HEK293 (cell line): ENCODE data around the gene CDCA4.

Experiments used
- CTCF ChIA-PET: fragments of 350-600 bp; formaldehyde crosslinking; extraction: SDS; loops from one replicate; lab custom pipeline; 2021; ENCODE audit warnings: antibody characterized with exemption; lab: Yijun Ruan, JAX
- POLR2A ChIA-PET: fragments of 300-600 bp; formaldehyde crosslinking; extraction: SDS; loops from one replicate; lab custom pipeline; 2020; ENCODE audit warnings: antibody characterized with exemption, inconsistent platforms; lab: Yijun Ruan, JAX
- H3K27ac ChIP-seq: fragments of 200-500 bp; sonication (Bioruptor generic); 2 replicates; pipeline ENCODE4 v1.5.1; 2014; ENCODE audit warnings: low read depth, low read length, control low read depth, inconsistent platforms; ENCODE audit errors: extremely low read depth
- H3K36me3 ChIP-seq, 2 experiments: fragments of 200-500 bp in 1 of 2; sonication (Bioruptor generic) in 1 of 2; 1 replicate in 1 of 2; 2 replicates in 1 of 2; pipeline ENCODE4 v1.5.1; 2014 to 2017; ENCODE audit warnings: inconsistent platforms in 2 of 2, low read length in 2 of 2; ENCODE audit not compliant: control insufficient read depth in 2 of 2, insufficient read depth in 1 of 2
- H3K4me1 ChIP-seq: fragments of 200-500 bp; sonication (Bioruptor generic); 2 replicates; pipeline ENCODE4 v1.5.1; 2014; ENCODE audit warnings: mild to moderate bottlenecking, low read length, inconsistent platforms; ENCODE audit not compliant: control insufficient read depth, insufficient read depth
- H3K4me3 ChIP-seq: 2 replicates; pipeline ENCODE4 v1.5.1; 2011; ENCODE audit warnings: low read depth, mild to moderate bottlenecking, control low read depth, low read length, moderate library complexity
- H3K9me3 ChIP-seq: fragments of 200-500 bp; sonication (Bioruptor generic); 2 replicates; pipeline ENCODE4 v1.5.1; 2014; ENCODE audit warnings: low read depth, low read length, inconsistent platforms; ENCODE audit not compliant: control insufficient read depth, insufficient read depth
- EGR2 ChIP-seq: fragments of 450-650 bp; formaldehyde crosslinking; IDR thresholded peaks from 2 replicates; pipeline ENCODE4 v1.5.1; 2016; ENCODE audit warnings: low read depth, missing biosample characterization, missing genetic modification characterization
- GLI2 ChIP-seq: fragments of 450-650 bp; formaldehyde crosslinking; IDR thresholded peaks from 2 replicates; pipeline ENCODE4; 2017; ENCODE audit warnings: missing biosample characterization, missing genetic modification characterization, low read depth, borderline replicate concordance
- GLIS2 ChIP-seq: fragments of 450-650 bp; formaldehyde crosslinking; IDR thresholded peaks from 2 replicates; pipeline ENCODE4 v1.5.1; 2016; ENCODE audit warnings: missing biosample characterization, missing genetic modification characterization
- KLF1 ChIP-seq: fragments of 450-650 bp; formaldehyde crosslinking; IDR thresholded peaks from 2 replicates; pipeline ENCODE4 v1.5.1; 2016; ENCODE audit warnings: missing biosample characterization, missing genetic modification characterization
- OVOL3 ChIP-seq: fragments of 450-650 bp; formaldehyde crosslinking; IDR thresholded peaks from 2 replicates; pipeline ENCODE4 v1.5.1; 2016; ENCODE audit warnings: missing biosample characterization, missing genetic modification characterization
- PRDM1 ChIP-seq: fragments of 450-650 bp; formaldehyde crosslinking; IDR thresholded peaks from 2 replicates; pipeline ENCODE4; 2016; ENCODE audit warnings: missing biosample characterization, missing genetic modification characterization
- ZEB2 ChIP-seq: fragments of 450-650 bp; formaldehyde crosslinking; IDR thresholded peaks from 2 replicates; pipeline ENCODE4 v1.5.1; 2016; ENCODE audit warnings: missing biosample characterization, missing genetic modification characterization
- ZFHX2 ChIP-seq: fragments of 450-650 bp; formaldehyde crosslinking; conservative IDR thresholded peaks from 2 replicates; pipeline ENCODE4 v1.5.1; 2016; ENCODE audit warnings: missing biosample characterization, missing genetic modification characterization
- ZFP41 ChIP-seq: fragments of 450-650 bp; formaldehyde crosslinking; IDR thresholded peaks from 2 replicates; pipeline ENCODE4 v1.5.1; 2016; ENCODE audit warnings: missing biosample characterization, missing genetic modification characterization, borderline replicate concordance
- ZFP69B ChIP-seq: fragments of 450-650 bp; formaldehyde crosslinking; IDR thresholded peaks from 2 replicates; pipeline ENCODE4 v1.5.1; 2016; ENCODE audit warnings: missing biosample characterization, missing genetic modification characterization
- ZNF169 ChIP-seq: fragments of 450-650 bp; formaldehyde crosslinking; IDR thresholded peaks from 2 replicates; pipeline ENCODE4 v1.5.1; 2016; ENCODE audit warnings: missing biosample characterization, missing genetic modification characterization
- ZNF335 ChIP-seq: fragments of 450-650 bp; formaldehyde crosslinking; conservative IDR thresholded peaks from 2 replicates; pipeline ENCODE4 v1.5.1; 2016; ENCODE audit warnings: missing biosample characterization, missing genetic modification characterization
- ZNF341 ChIP-seq: fragments of 450-650 bp; formaldehyde crosslinking; IDR thresholded peaks from 2 replicates; pipeline ENCODE4; 2016; ENCODE audit warnings: low read depth, missing biosample characterization, missing genetic modification characterization
- ZNF549 ChIP-seq: fragments of 450-650 bp; IDR thresholded peaks from 2 replicates; pipeline ENCODE4 v1.5.1; 2018; ENCODE audit warnings: missing biosample characterization, missing genetic modification characterization, mild to moderate bottlenecking, inconsistent platforms, moderate library complexity
- ZNF629 ChIP-seq: fragments of 450-650 bp; formaldehyde crosslinking; IDR thresholded peaks from 2 replicates; pipeline ENCODE4 v1.5.1; 2017; ENCODE audit warnings: missing biosample characterization, missing genetic modification characterization
- ZNF660 ChIP-seq: fragments of 450-650 bp; IDR thresholded peaks from 2 replicates; pipeline ENCODE4 v1.5.1; 2018; ENCODE audit warnings: missing biosample characterization, mild to moderate bottlenecking, missing genetic modification characterization
- ZNF785 ChIP-seq: fragments of 450-650 bp; formaldehyde crosslinking; IDR thresholded peaks from 2 replicates; pipeline ENCODE4 v1.5.1; 2016; ENCODE audit warnings: missing biosample characterization, missing genetic modification characterization
- TF ChIP-seq, protein P1 (sequence below): fragments of 450-650 bp; formaldehyde crosslinking; IDR thresholded peaks from 2 replicates; pipeline ENCODE4 v1.5.1; 2016; ENCODE audit warnings: missing biosample characterization, missing genetic modification characterization
- TF ChIP-seq, protein P2 (sequence below): fragments of 450-650 bp; IDR thresholded peaks from 2 replicates; pipeline ENCODE4 v1.5.1; 2018; ENCODE audit warnings: missing biosample characterization, missing genetic modification characterization
- TF ChIP-seq, protein P3 (sequence below): fragments of 450-650 bp; formaldehyde crosslinking; conservative IDR thresholded peaks from 2 replicates; pipeline ENCODE4 v1.5.1; 2016; ENCODE audit warnings: low read depth, missing biosample characterization, missing genetic modification characterization
- TF ChIP-seq, protein P4 (sequence below): fragments of 450-650 bp; formaldehyde crosslinking; IDR thresholded peaks from 2 replicates; pipeline ENCODE4 v1.5.1; 2016; ENCODE audit warnings: missing biosample characterization, missing genetic modification characterization, borderline replicate concordance
- TF ChIP-seq, protein P5 (sequence below): fragments of 450-650 bp; formaldehyde crosslinking; IDR thresholded peaks from 2 replicates; pipeline ENCODE4 v1.5.1; 2016; ENCODE audit warnings: missing biosample characterization, missing genetic modification characterization

Gene CDCA4

DNA sequence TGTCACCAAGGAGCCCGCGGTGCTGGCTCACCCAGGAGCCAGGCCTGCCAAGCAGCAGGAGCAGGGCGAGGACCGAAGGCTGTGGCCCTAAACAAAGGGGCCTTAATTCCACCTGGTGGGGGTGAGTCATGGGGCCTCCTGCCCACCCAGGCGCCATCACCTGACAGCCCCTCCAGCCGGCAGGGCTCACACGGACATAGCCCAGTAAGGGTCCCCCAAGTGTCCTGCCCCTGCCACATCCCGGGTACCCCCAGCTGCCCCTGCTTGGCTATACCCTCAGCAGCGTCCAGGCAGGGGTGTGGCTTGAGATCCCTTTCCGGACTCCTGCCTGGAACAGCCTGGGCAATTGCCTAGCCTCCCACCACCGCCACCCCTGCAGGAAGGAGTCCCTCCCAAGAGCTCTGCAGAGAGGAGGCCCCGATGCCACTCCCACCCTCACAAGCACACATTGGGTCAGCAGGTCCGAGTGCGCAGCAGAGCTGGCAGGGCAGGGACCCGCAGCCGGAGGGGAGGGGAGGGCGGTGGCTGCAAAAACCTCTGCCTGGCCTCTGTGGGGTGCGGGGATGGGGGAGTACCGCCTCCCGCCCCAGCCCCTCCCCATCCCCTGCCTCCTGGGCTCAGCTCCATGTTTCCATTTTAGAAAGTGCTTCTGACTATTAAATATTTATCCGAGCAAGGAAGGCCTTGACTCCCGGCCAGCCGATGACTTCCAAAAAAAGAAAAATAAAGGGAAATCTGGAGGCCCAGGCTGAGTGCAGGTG is 47.3 kb downstream of the CDCA4 start:
- Histone ChIP-seq H3K36me3 (no peaks in the 10 kb centered on the region), H3K9me3 (no peaks in the 10 kb centered on the region), H3K4me1 (peaks cover 11% of the 10 kb centered on the region), H3K27ac (no peak overlapping the region), H3K4me3 (no peak overlapping the region)
- CTCF ChIA-PET, result interaction anchor here (0.6 to 5.9 kb wide), 6 partner anchors 62 to 203 kb away, joined by 3 to 109 read pairs (median 6); no protein-coding TSS in a partner anchor
- POLR2A ChIA-PET, result interaction anchor here (0.8 to 3.4 kb wide), 6 partner anchors 12 to 62 kb away, joined by 3 to 16 read pairs (median 4); partner anchors contain the start of genes CDCA4 and CLBA1
- TF ChIP-seq ZNF341 (peak; percentile 89), ZFP69B (tag by site-specific recombination) (0 out of 2 replicates have a peak, but pooled peaks have one; percentile 17), PRDM1 (tag by site-specific recombination) (no peak), ZNF549 (tag by site-specific recombination) (no peak), KLF1 (tag by site-specific recombination) (peak; percentile 91), ZFHX2 (tag by site-specific recombination) (peak; percentile 66), ZNF629 (peak; percentile 39; the same call in 1 of the 2 replicates), ZEB2 (tag by site-specific recombination) (0 out of 2 replicates have a peak, but pooled peaks have one; percentile 42), ZNF335 (tag by site-specific recombination) (peak; percentile 45; the same call in 1 of the 2 replicates), GLI2 (tag by site-specific recombination) (no peak), ZNF169 (tag by site-specific recombination) (no peak), EGR2 (tag by site-specific recombination) (peak; percentile 32; the same call in 1 of the 2 replicates), GLIS2 (tag by site-specific recombination) (peak; percentile 59; the same call in 1 of the 2 replicates), OVOL3 (tag by site-specific recombination) (no peak), ZNF660 (tag by site-specific recombination) (no peak), ZFP41 (tag by site-specific recombination) (no peak), ZNF785 (no peak)
- TF ChIP-seq, protein P1, sequence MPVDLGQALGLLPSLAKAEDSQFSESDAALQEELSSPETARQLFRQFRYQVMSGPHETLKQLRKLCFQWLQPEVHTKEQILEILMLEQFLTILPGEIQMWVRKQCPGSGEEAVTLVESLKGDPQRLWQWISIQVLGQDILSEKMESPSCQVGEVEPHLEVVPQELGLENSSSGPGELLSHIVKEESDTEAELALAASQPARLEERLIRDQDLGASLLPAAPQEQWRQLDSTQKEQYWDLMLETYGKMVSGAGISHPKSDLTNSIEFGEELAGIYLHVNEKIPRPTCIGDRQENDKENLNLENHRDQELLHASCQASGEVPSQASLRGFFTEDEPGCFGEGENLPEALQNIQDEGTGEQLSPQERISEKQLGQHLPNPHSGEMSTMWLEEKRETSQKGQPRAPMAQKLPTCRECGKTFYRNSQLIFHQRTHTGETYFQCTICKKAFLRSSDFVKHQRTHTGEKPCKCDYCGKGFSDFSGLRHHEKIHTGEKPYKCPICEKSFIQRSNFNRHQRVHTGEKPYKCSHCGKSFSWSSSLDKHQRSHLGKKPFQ (tag by site-specific recombination), result no peak
- TF ChIP-seq, protein P2, sequence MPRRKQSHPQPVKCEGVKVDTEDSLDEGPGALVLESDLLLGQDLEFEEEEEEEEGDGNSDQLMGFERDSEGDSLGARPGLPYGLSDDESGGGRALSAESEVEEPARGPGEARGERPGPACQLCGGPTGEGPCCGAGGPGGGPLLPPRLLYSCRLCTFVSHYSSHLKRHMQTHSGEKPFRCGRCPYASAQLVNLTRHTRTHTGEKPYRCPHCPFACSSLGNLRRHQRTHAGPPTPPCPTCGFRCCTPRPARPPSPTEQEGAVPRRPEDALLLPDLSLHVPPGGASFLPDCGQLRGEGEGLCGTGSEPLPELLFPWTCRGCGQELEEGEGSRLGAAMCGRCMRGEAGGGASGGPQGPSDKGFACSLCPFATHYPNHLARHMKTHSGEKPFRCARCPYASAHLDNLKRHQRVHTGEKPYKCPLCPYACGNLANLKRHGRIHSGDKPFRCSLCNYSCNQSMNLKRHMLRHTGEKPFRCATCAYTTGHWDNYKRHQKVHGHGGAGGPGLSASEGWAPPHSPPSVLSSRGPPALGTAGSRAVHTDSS (tag by site-specific recombination), result no peak
- TF ChIP-seq, protein P3, sequence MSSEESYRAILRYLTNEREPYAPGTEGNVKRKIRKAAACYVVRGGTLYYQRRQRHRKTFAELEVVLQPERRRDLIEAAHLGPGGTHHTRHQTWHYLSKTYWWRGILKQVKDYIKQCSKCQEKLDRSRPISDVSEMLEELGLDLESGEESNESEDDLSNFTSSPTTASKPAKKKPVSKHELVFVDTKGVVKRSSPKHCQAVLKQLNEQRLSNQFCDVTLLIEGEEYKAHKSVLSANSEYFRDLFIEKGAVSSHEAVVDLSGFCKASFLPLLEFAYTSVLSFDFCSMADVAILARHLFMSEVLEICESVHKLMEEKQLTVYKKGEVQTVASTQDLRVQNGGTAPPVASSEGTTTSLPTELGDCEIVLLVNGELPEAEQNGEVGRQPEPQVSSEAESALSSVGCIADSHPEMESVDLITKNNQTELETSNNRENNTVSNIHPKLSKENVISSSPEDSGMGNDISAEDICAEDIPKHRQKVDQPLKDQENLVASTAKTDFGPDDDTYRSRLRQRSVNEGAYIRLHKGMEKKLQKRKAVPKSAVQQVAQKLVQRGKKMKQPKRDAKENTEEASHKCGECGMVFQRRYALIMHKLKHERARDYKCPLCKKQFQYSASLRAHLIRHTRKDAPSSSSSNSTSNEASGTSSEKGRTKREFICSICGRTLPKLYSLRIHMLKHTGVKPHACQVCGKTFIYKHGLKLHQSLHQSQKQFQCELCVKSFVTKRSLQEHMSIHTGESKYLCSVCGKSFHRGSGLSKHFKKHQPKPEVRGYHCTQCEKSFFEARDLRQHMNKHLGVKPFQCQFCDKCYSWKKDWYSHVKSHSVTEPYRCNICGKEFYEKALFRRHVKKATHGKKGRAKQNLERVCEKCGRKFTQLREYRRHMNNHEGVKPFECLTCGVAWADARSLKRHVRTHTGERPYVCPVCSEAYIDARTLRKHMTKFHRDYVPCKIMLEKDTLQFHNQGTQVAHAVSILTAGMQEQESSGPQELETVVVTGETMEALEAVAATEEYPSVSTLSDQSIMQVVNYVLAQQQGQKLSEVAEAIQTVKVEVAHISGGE (tag by site-specific recombination), result no peak
- TF ChIP-seq, protein P4, sequence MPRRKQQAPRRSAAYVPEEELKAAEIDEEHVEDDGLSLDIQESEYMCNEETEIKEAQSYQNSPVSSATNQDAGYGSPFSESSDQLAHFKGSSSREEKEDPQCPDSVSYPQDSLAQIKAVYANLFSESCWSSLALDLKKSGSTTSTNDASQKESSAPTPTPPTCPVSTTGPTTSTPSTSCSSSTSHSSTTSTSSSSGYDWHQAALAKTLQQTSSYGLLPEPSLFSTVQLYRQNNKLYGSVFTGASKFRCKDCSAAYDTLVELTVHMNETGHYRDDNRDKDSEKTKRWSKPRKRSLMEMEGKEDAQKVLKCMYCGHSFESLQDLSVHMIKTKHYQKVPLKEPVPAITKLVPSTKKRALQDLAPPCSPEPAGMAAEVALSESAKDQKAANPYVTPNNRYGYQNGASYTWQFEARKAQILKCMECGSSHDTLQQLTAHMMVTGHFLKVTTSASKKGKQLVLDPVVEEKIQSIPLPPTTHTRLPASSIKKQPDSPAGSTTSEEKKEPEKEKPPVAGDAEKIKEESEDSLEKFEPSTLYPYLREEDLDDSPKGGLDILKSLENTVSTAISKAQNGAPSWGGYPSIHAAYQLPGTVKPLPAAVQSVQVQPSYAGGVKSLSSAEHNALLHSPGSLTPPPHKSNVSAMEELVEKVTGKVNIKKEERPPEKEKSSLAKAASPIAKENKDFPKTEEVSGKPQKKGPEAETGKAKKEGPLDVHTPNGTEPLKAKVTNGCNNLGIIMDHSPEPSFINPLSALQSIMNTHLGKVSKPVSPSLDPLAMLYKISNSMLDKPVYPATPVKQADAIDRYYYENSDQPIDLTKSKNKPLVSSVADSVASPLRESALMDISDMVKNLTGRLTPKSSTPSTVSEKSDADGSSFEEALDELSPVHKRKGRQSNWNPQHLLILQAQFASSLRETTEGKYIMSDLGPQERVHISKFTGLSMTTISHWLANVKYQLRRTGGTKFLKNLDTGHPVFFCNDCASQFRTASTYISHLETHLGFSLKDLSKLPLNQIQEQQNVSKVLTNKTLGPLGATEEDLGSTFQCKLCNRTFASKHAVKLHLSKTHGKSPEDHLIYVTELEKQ, result 0 out of 2 replicates have a peak, but pooled peaks have one; percentile 34
- TF ChIP-seq, protein P5, sequence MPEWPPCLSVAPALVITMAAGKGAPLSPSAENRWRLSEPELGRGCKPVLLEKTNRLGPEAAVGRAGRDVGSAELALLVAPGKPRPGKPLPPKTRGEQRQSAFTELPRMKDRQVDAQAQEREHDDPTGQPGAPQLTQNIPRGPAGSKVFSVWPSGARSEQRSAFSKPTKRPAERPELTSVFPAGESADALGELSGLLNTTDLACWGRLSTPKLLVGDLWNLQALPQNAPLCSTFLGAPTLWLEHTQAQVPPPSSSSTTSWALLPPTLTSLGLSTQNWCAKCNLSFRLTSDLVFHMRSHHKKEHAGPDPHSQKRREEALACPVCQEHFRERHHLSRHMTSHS (tag by site-specific recombination), result no peak
